GM12891 (cell line): ENCODE results near the gene CCR5.

ENCODE experiments used
- DNase-seq: peaks from one replicate; pipeline ENCODE4 v3.0.0; 2011; ENCODE audit warnings: low spot score; ENCODE audit not compliant: insufficient read length
- FAIRE-seq: peaks from 2 replicates; lab custom pipeline; 2011; peaks lifted over from hg19 to GRCh38; lab: Jason Lieb, UNC
- PAX5 ChIP-seq: IDR thresholded peaks from 2 replicates; pipeline ENCODE4 v1.6.1; 2011; ENCODE audit warnings: low read length, moderate library complexity, mild to moderate bottlenecking; ENCODE audit not compliant: insufficient read depth, severe bottlenecking
- POLR2A ChIP-seq: IDR thresholded peaks from 2 replicates; pipeline ENCODE4 v1.6.1; 2011; ENCODE audit warnings: low read depth, low read length, control low read depth
- POLR2AphosphoS5 ChIP-seq: IDR thresholded peaks from 2 replicates; pipeline ENCODE4 v1.6.1; 2011; ENCODE audit warnings: low read depth, low read length, control low read depth
- POU2F2 ChIP-seq: IDR thresholded peaks from 2 replicates; pipeline ENCODE4 v1.6.1; 2011; ENCODE audit warnings: low read depth, mild to moderate bottlenecking, control low read depth, low read length, moderate library complexity
- SPI1 ChIP-seq: IDR thresholded peaks from 2 replicates; pipeline ENCODE4 v1.6.1; 2011; ENCODE audit warnings: low read depth, low read length, control low read depth
- TAF1 ChIP-seq: IDR thresholded peaks from 2 replicates; pipeline ENCODE4 v1.6.1; 2011; ENCODE audit warnings: low read depth, low read length, control low read depth

Gene CCR5

GRCh38 chr3:46348823-46349482 lies 21.8 kb upstream of the CCR5 start:
- DNase-seq (no peak), FAIRE-seq (peak; percentile 82)
- TF ChIP-seq SPI1 (no peak), POU2F2 (no peak), PAX5 (no peak), POLR2A (no peak), POLR2AphosphoS5 (no peak), TAF1 (no peak)

GRCh38 chr3:46349484-46350261 lies 21.1 kb upstream of the CCR5 start:
- TF ChIP-seq SPI1 (0 out of 2 replicates have a peak, but pooled peaks have one; percentile 12), PAX5 (no peak)
- DNase-seq (no peak), FAIRE-seq (peak; percentile 90)

DNA sequence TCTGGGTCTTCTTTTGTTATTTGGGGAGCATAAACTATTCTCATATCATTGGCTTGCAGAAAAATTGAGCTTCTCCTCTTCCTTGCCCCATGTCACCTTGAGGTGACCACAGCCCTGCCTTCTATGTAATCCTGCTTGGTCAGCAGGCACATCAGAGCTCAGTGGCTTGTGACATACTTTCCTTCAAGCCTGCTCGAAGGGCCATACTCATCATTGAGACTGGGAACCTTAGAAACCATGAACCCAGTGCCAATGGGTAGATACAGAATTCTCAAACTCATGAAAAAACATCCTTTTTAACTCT lies 20.5 kb upstream of the CCR5 start:
- no peak for DNase-seq
- no peak for TF ChIP-seq POLR2AphosphoS5
- no peak for TF ChIP-seq POU2F2
- TF ChIP-seq SPI1, result no peak
- TF ChIP-seq PAX5, result no peak
- TF ChIP-seq POLR2A, result no peak
- no peak for TF ChIP-seq TAF1
- no peak for FAIRE-seq

DNA sequence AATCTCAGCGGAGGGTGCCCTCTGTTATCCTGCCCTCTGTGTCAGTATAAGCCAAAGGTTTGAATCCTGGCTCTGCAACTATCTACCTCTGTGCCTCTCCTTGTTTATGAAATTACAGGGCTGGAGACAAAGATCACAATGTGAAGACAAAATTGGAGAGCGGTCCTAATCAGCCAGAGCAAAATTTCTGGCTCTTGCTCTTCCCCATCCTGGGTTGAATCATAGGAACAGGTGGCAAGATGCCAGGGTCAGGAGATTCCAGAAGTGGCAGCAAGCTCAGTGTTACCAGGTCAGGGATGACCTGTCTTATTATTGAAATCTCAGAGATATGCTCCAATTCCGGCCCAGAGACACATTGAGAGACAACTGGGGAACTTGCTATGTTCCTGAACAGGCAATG lies 19.1 kb upstream of the CCR5 start:
- TF ChIP-seq SPI1, result no peak
- no peak for TF ChIP-seq POLR2AphosphoS5
- no peak for TF ChIP-seq TAF1
- no peak for TF ChIP-seq PAX5
- no peak for TF ChIP-seq POU2F2
- TF ChIP-seq POLR2A, result no peak
- no peak for FAIRE-seq
- no peak for DNase-seq

DNA sequence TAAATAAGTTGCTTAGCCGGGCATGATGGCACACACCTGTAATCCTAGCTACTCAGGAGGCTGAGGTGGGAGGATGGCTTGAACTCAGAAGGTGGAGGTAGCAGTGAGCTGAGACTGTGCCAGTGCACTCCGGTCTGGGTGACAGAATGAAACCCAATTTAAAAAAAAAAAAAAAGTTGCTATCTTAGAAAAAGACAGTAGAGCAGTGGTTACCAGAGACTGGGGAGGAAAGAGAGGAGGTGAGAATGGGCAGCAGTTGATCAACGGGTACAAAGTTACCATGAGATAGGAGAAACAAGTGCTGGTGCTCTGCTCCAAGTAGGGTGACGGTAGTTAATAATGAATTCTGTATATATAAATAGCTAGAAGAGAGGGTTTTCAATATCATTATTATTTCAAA lies 17.7 kb upstream of the CCR5 start:
- TF ChIP-seq SPI1 (no peak), TAF1 (no peak), POLR2A (no peak), PAX5 (no peak), POLR2AphosphoS5 (no peak), POU2F2 (no peak)
- DNase-seq (no peak), FAIRE-seq (no peak)

DNA sequence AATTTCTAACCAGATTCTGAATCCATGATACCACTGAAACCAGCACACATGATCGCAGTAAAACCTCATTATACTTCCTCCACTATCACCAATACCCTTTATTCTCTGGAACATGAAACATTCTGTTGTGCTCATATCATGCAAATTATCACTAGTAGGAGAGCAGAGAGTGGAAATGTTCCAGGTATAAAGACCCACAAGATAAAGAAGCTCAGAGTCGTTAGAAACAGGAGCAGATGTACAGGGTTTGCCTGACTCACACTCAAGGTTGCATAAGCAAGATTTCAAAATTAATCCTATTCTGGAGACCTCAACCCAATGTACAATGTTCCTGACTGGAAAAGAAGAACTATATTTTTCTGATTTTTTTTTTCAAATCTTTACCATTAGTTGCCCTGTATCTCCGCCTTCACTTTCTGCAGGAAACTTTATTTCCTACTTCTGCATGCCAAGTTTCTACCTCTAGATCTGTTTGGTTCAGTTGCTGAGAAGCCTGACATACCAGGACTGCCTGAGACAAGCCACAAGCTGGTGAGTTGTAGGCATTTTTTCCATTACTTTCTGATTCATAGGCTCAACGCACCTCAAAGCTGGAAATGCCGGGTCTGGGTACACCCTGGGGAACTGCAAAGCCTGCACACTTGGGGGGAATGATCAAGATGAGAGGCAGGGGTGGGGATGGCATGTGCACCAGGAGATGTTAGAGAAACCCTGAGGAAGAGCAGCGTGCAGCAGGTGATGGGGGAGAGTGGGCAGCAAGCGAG lies 16.9 kb upstream of the CCR5 start, which contains the start of gene CCR2:
Gene CCR2, plus strand, starts transcription at position 465 of the 764 bp plus-strand sequence. CDS start 3,417 bp downstream, outside the sequence.
- DNase-seq, result no peak
- no peak for TF ChIP-seq PAX5
- TF ChIP-seq POU2F2, result no peak
- no peak for TF ChIP-seq POLR2AphosphoS5
- TF ChIP-seq POLR2A, result no peak
- TF ChIP-seq SPI1, result no peak
- no peak for TF ChIP-seq TAF1
- FAIRE-seq, result peak; percentile 55

- no peak for FAIRE-seq
- TF ChIP-seq SPI1 (no peak), POLR2A (no peak), POLR2AphosphoS5 (no peak), PAX5 (no peak), POU2F2 (no peak)
- no peak for DNase-seq
Measured at GRCh38 chr3:46354478-46354877, 16.3 kb upstream of the CCR5 start.

- TF ChIP-seq POU2F2, result no peak
- TF ChIP-seq POLR2AphosphoS5, result no peak
- no peak for TF ChIP-seq PAX5
- no peak for TF ChIP-seq TAF1
- TF ChIP-seq POLR2A, result no peak
- TF ChIP-seq SPI1, result no peak
- no peak for DNase-seq
- no peak for FAIRE-seq
Measured at GRCh38 chr3:46354984-46355383, 15.8 kb upstream of the CCR5 start.

- no peak for DNase-seq
- TF ChIP-seq POLR2AphosphoS5, result no peak
- TF ChIP-seq SPI1, result no peak
- TF ChIP-seq TAF1, result no peak
- no peak for TF ChIP-seq PAX5
- no peak for TF ChIP-seq POLR2A
- TF ChIP-seq POU2F2, result no peak
- no peak for FAIRE-seq
Measured at GRCh38 chr3:46356276-46356675, 14.5 kb upstream of the CCR5 start.

DNA sequence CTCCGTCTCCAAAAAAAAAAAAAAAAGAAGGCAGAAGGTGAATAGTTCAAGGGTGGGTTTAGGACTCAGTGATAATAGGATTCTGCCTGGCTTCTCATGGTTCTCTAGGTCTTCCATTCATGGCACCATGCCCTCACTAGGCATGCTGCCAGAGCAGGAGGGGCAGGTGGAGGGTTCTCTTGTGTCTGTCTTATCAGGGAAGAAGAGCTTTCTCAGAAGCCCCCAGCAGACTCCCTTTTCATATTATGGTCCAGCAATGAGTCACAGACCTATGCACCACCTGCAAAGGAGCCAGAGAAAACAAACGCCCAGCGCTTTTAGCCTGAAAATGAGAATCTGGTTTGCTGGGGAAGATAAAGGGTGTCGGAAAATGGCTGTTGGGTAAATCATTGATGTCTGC lies 13.8 kb upstream of the CCR5 start:
- DNase-seq (no peak), FAIRE-seq (no peak)
- no peak for TF ChIP-seq POLR2A
- no peak for TF ChIP-seq POLR2AphosphoS5
- no peak for TF ChIP-seq PAX5
- TF ChIP-seq TAF1, result no peak
- TF ChIP-seq SPI1, result no peak
- TF ChIP-seq POU2F2, result no peak
